WTC11 (cell line): Measurements from ENCODE around the gene FRMD4B. TPM values are rescaled to one million over a fixed set of nuclear protein-coding genes. Genes with fewer than 3 reads are reported as not detected.

ENCODE experiments used
- ATAC-seq: fragments of 200-7000 bp; cut with Tn5 transposase; 2 replicates; pipeline ENCODE4 v1.10.0; 2021; ENCODE audit warnings: mild to moderate bottlenecking, moderate library complexity
- CTCF ChIA-PET: fragments of 300-600 bp; sonication (Branson Sonifier 250); formaldehyde crosslinking; loops from one replicate; lab custom pipeline; 2021; ENCODE audit warnings: antibody characterized with exemption; lab: Charles Lee
- POLR2A ChIA-PET: fragments of 350-600 bp; sonication (Branson Sonifier 250); formaldehyde crosslinking; loops from one replicate; lab custom pipeline; 2021; ENCODE audit warnings: antibody characterized with exemption; lab: Charles Lee
- DNase-seq: peaks from one replicate; pipeline ENCODE4 v3.0.0; 2021; ENCODE audit warnings: low spot score
- H3K27ac Mint-ChIP-seq: 2 replicates; pipeline ENCODE4 v1.8.0; 2021; ENCODE audit warnings: mixed read lengths
- H3K27me3 Mint-ChIP-seq: 2 replicates; pipeline ENCODE4 v1.8.0; 2021; ENCODE audit warnings: low read depth, mild to moderate bottlenecking, moderate library complexity, mixed read lengths
- H3K36me3 Mint-ChIP-seq: 2 replicates; pipeline ENCODE4 v1.8.0; 2021; ENCODE audit warnings: mixed read lengths
- H3K4me1 Mint-ChIP-seq: 2 replicates; pipeline ENCODE4 v1.8.0; 2022; ENCODE audit warnings: mixed read lengths
- H3K4me3 Mint-ChIP-seq: 2 replicates; pipeline ENCODE4 v1.8.0; 2021; ENCODE audit warnings: mild to moderate bottlenecking, moderate library complexity, mixed read lengths
- H3K9me3 Mint-ChIP-seq: 2 replicates; pipeline ENCODE4 v1.8.0; 2021; ENCODE audit warnings: mixed read lengths
- ELF4 ChIP-seq: sonication (generic); formaldehyde crosslinking; IDR thresholded peaks from 2 replicates; pipeline ENCODE4 v1.8.1; 2022; ENCODE audit warnings: low read depth, mild to moderate bottlenecking, moderate library complexity, missing genetic modification reagents
- EMX1 ChIP-seq: fragments of 250-450 bp; sonication (Bioruptor Pico); IDR thresholded peaks from 2 replicates; pipeline ENCODE4 v1.8.0; 2021; ENCODE audit warnings: mild to moderate bottlenecking
- ERG ChIP-seq: fragments of 250-450 bp; sonication (Bioruptor Pico); IDR thresholded peaks from 2 replicates; pipeline ENCODE4 v1.8.0; 2021; ENCODE audit warnings: mild to moderate bottlenecking
- FOXJ3 ChIP-seq: sonication (generic); formaldehyde crosslinking; IDR thresholded peaks from 2 replicates; pipeline ENCODE4 v1.9.0; 2021; ENCODE audit warnings: missing genetic modification reagents, mild to moderate bottlenecking, borderline replicate concordance
- GTF2I ChIP-seq: fragments of 250-450 bp; sonication (Bioruptor Pico); conservative IDR thresholded peaks from 2 replicates; pipeline ENCODE4 v1.4.0; 2021; ENCODE audit warnings: mild to moderate bottlenecking
- IRF1 ChIP-seq: sonication (generic); formaldehyde crosslinking; IDR thresholded peaks from 2 replicates; pipeline ENCODE4 v1.8.0; 2023; ENCODE audit warnings: missing genetic modification reagents
- IRF2 ChIP-seq: sonication (generic); formaldehyde crosslinking; IDR thresholded peaks from 2 replicates; pipeline ENCODE4 v1.8.0; 2022; ENCODE audit warnings: low read depth, missing genetic modification reagents, borderline replicate concordance
- JUN ChIP-seq: sonication (generic); formaldehyde crosslinking; IDR thresholded peaks from 2 replicates; pipeline ENCODE4 v1.8.0; 2023; ENCODE audit warnings: mild to moderate bottlenecking, missing genetic modification reagents
- KAT7 ChIP-seq: sonication (generic); formaldehyde crosslinking; IDR thresholded peaks from 2 replicates; pipeline ENCODE4 v1.8.1; 2023; ENCODE audit warnings: missing genetic modification reagents, mild to moderate bottlenecking, borderline replicate concordance
- PREB ChIP-seq: sonication (generic); formaldehyde crosslinking; IDR thresholded peaks from 2 replicates; pipeline ENCODE4 v1.8.1; 2022; ENCODE audit warnings: mild to moderate bottlenecking, missing genetic modification reagents, moderate library complexity, borderline replicate concordance
- RELA ChIP-seq: sonication (generic); formaldehyde crosslinking; IDR thresholded peaks from 2 replicates; pipeline ENCODE4 v1.8.1; 2022; ENCODE audit warnings: missing genetic modification reagents, mild to moderate bottlenecking, borderline replicate concordance
- SMAD4 ChIP-seq: sonication (generic); formaldehyde crosslinking; IDR thresholded peaks from 2 replicates; pipeline ENCODE4 v1.8.0; 2022; ENCODE audit warnings: mild to moderate bottlenecking, missing genetic modification reagents
- STAT6 ChIP-seq: sonication (generic); formaldehyde crosslinking; conservative IDR thresholded peaks from 2 replicates; pipeline ENCODE4 v1.8.1; 2023; ENCODE audit warnings: mild to moderate bottlenecking, low read depth, missing genetic modification reagents, moderate library complexity
- TEAD1 ChIP-seq: sonication (generic); formaldehyde crosslinking; IDR thresholded peaks from 2 replicates; pipeline ENCODE4 v1.8.0; 2022; ENCODE audit warnings: mild to moderate bottlenecking, missing genetic modification reagents
- TEAD4 ChIP-seq: sonication (generic); formaldehyde crosslinking; IDR thresholded peaks from 2 replicates; pipeline ENCODE4 v1.8.0; 2022; ENCODE audit warnings: mild to moderate bottlenecking, missing genetic modification reagents
- ZNF232 ChIP-seq: sonication (generic); formaldehyde crosslinking; IDR thresholded peaks from 2 replicates; pipeline ENCODE4 v1.8.0; 2022; ENCODE audit warnings: mild to moderate bottlenecking, missing genetic modification reagents
- ZNF416 ChIP-seq: fragments of 250-450 bp; sonication (Bioruptor Pico); IDR thresholded peaks from 2 replicates; pipeline ENCODE4 v1.9.0; 2021; ENCODE audit warnings: mild to moderate bottlenecking, inconsistent platforms
- total RNA-seq: library from RNA; stranded (reverse); gene quantifications from 3 replicates; pipeline ENCODE4 v1.2.3, GENCODE V29; 2021
- TF ChIP-seq, protein P1 (sequence below): sonication (generic); formaldehyde crosslinking; IDR thresholded peaks from 2 replicates; pipeline ENCODE4 v1.8.0; 2022; ENCODE audit warnings: mild to moderate bottlenecking, missing genetic modification reagents
- TF ChIP-seq, protein P2 (sequence below): sonication (generic); formaldehyde crosslinking; IDR thresholded peaks from 2 replicates; pipeline ENCODE4 v1.8.1; 2022; ENCODE audit warnings: low read depth, mild to moderate bottlenecking, moderate library complexity, missing genetic modification reagents, borderline replicate concordance
- TF ChIP-seq, protein P3 (sequence below): fragments of 250-450 bp; sonication (Bioruptor Pico); IDR thresholded peaks from 2 replicates; pipeline ENCODE4 v1.9.0; 2021; ENCODE audit warnings: moderate library complexity, mild to moderate bottlenecking, inconsistent platforms, borderline replicate concordance
- TF ChIP-seq, protein P4 (sequence below): sonication (generic); formaldehyde crosslinking; conservative IDR thresholded peaks from 2 replicates; pipeline ENCODE4 v1.8.1; 2022; ENCODE audit warnings: mild to moderate bottlenecking, missing genetic modification reagents

Gene FRMD4B
- total RNA-seq, 1 experiment from 2014 or later = 6.7 TPM

DNA sequence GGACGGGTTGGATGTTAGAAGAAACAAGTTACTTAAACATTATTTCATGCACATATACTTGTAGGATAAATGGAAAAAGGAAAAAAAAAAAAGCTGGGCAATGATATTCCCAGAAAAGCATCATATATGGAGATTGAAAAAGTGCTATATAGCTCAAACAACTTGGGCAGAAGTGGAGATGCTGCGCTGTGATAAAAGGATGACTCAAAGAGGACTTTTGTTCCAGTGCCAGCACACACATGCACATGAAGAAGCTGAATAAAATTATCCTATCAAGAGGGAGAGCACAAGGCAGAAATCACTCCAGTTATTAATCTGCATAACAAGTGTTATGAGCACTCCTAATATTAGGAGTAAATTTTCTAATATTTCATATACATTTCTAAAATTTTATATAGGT, 30.9 kb downstream of the FRMD4B start (continued):
- TF ChIP-seq STAT6 (CRISPR knock-in tag) = no peak

DNA sequence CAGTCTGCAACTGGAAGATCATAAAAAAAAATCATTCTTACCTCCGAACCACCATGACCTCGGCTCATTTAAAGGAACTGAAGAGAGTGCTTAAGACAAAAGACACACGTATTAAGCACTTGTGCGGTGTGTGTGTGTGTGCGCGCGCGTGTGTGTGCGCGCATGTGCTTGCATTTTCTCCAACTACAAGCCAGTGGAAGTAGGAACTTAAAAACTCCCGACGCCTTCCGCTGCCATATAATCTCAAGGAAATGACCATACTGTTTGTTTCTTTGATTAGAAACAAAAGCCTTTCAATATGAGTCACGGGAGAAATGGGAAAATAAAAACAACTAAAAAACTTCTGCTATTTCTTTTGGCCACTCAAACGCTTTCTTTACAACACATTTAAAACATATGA, 32.4 kb downstream of the FRMD4B start:
- no peak for ATAC-seq
- Mint-ChIP-seq H3K27me3 (no peaks in the 10 kb centered on the region), H3K4me1 (no peaks in the 10 kb centered on the region), H3K36me3 (0 out of 2 replicates have a peak, but pooled peaks cover 3% of the 10 kb centered on the region), H3K9me3 (0 out of 2 replicates have a peak, but pooled peaks cover 4% of the 10 kb centered on the region), H3K4me3 (no peak overlapping the region), H3K27ac (no peak overlapping the region)
- CTCF ChIA-PET = no interaction called here
- POLR2A ChIA-PET = no interaction called here
- no peak for DNase-seq
- no peak for TF ChIP-seq EMX1
- TF ChIP-seq ZNF416 (CRISPR knock-in tag) = no peak
- no peak for TF ChIP-seq TEAD1 (CRISPR knock-in tag)
- TF ChIP-seq TEAD4 (CRISPR knock-in tag) = no peak
- TF ChIP-seq ELF4 (CRISPR knock-in tag) = no peak
- TF ChIP-seq, protein P1, sequence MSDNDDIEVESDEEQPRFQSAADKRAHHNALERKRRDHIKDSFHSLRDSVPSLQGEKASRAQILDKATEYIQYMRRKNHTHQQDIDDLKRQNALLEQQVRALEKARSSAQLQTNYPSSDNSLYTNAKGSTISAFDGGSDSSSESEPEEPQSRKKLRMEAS (CRISPR knock-in tag) = no peak
- TF ChIP-seq, protein P2, sequence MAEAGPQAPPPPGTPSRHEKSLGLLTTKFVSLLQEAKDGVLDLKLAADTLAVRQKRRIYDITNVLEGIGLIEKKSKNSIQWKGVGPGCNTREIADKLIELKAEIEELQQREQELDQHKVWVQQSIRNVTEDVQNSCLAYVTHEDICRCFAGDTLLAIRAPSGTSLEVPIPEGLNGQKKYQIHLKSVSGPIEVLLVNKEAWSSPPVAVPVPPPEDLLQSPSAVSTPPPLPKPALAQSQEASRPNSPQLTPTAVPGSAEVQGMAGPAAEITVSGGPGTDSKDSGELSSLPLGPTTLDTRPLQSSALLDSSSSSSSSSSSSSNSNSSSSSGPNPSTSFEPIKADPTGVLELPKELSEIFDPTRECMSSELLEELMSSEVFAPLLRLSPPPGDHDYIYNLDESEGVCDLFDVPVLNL (CRISPR knock-in tag) = no peak
- no peak for TF ChIP-seq FOXJ3 (CRISPR knock-in tag)
- TF ChIP-seq SMAD4 = no peak
- TF ChIP-seq, protein P3, sequence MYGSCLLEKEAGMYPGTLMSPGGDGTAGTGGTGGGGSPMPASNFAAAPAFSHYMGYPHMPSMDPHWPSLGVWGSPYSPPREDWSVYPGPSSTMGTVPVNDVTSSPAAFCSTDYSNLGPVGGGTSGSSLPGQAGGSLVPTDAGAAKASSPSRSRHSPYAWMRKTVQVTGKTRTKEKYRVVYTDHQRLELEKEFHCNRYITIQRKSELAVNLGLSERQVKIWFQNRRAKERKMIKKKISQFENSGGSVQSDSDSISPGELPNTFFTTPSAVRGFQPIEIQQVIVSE (CRISPR knock-in tag) = no peak
- TF ChIP-seq RELA (CRISPR knock-in tag) = no peak
- TF ChIP-seq ERG (CRISPR knock-in tag) = no peak
- TF ChIP-seq ZNF232 (CRISPR knock-in tag) = no peak
- TF ChIP-seq, protein P4, sequence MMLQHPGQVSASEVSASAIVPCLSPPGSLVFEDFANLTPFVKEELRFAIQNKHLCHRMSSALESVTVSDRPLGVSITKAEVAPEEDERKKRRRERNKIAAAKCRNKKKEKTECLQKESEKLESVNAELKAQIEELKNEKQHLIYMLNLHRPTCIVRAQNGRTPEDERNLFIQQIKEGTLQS (CRISPR knock-in tag) = no peak
- no peak for TF ChIP-seq GTF2I (CRISPR knock-in tag)
- TF ChIP-seq KAT7 (CRISPR knock-in tag) = no peak
- TF ChIP-seq PREB (CRISPR knock-in tag) = no peak
- TF ChIP-seq IRF1 (CRISPR knock-in tag) = no peak
- TF ChIP-seq IRF2 (CRISPR knock-in tag) = no peak
- TF ChIP-seq JUN (CRISPR knock-in tag) = no peak
